ENCODE results near the gene SNAP29.

DNA sequence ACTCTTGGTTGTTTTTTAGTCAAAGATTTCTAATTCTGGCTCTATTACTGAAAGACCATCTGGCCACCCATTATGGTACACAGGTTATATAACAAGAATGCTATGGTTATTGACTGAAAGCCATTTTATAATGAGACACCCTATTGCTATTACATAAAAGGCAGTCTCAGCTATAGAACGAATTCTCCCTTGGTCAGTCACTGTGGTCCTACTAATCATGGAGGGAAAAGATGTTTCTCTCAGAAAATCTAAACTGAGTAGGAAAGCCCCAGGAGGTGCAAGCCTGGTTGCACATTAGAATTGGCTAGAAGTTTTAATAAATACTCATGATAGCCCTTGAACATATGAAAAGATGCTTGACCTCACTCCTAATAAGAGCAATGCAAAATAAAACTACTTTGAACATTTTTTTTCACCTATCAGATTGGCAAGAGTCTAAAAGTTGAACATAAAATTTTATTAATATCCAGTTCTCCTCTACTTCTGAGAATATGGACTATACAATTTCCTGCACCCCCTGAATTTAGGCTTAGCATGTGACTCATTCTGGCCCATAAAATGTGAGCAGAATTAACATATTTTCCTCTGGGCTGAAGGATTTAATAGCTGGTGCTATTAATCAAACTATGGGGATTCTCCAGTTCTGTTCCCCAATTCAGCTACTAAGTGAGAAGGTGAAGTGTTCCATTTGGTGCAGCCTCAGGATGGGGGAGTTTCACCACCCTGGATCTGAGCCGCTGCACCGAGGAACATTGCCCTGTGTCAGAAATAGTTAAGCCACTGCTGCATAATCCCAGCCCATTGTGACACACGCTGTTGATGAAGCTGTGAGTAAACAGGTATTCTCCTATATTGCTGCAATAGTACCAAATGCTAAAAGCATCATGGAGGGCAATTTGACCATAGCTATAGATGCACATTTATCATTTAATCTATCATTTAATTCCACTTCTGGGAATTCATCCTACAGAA, 46.9 kb downstream of the SNAP29 start:
- no peak for TF ChIP-seq ZNF565 (CRISPR knock-in tag; conservative IDR thresholded peaks at IDR 0.05; ENCODE audit: low read depth)
- TF ChIP-seq ARNTL (CRISPR knock-in tag; IDR thresholded peaks at IDR 0.05; ENCODE audit: borderline replicate concordance, low read depth) = no peak
- TF ChIP-seq, protein P1, sequence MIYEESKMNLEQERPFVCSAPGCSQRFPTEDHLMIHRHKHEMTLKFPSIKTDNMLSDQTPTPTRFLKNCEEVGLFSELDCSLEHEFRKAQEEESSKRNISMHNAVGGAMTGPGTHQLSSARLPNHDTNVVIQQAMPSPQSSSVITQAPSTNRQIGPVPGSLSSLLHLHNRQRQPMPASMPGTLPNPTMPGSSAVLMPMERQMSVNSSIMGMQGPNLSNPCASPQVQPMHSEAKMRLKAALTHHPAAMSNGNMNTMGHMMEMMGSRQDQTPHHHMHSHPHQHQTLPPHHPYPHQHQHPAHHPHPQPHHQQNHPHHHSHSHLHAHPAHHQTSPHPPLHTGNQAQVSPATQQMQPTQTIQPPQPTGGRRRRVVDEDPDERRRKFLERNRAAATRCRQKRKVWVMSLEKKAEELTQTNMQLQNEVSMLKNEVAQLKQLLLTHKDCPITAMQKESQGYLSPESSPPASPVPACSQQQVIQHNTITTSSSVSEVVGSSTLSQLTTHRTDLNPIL (CRISPR knock-in tag; IDR thresholded peaks at IDR 0.05; ENCODE audit: low read depth) = no peak
- TF ChIP-seq, protein P2, sequence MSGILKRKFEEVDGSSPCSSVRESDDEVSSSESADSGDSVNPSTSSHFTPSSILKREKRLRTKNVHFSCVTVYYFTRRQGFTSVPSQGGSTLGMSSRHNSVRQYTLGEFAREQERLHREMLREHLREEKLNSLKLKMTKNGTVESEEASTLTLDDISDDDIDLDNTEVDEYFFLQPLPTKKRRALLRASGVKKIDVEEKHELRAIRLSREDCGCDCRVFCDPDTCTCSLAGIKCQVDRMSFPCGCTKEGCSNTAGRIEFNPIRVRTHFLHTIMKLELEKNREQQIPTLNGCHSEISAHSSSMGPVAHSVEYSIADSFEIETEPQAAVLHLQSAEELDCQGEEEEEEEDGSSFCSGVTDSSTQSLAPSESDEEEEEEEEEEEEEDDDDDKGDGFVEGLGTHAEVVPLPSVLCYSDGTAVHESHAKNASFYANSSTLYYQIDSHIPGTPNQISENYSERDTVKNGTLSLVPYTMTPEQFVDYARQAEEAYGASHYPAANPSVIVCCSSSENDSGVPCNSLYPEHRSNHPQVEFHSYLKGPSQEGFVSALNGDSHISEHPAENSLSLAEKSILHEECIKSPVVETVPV (CRISPR knock-in tag; IDR thresholded peaks at IDR 0.05) = no peak
- TF ChIP-seq ZFP30 (CRISPR knock-in tag; IDR thresholded peaks at IDR 0.05) = no peak
